Embryonic facial prominence (tissue), 1 donor: ENCODE results near the gene NOL12.

Experiments
- DNase-seq: peaks from one replicate; pipeline ENCODE4 v3.0.0-alpha.2; 2016; ENCODE audit errors: extremely low spot score

NOL12 gene

GRCh38 chr22:37659066-37659896 lies 26.9 kb upstream of the NOL12 start:
- no peak for DNase-seq

- DNase-seq = no peak
These were observed 26.0 kb upstream of the NOL12 start for GRCh38 chr22:37659897-37660708.

- no peak for DNase-seq
These were observed 25.5 kb upstream of the NOL12 start for GRCh38 chr22:37660709-37661045.

DNA sequence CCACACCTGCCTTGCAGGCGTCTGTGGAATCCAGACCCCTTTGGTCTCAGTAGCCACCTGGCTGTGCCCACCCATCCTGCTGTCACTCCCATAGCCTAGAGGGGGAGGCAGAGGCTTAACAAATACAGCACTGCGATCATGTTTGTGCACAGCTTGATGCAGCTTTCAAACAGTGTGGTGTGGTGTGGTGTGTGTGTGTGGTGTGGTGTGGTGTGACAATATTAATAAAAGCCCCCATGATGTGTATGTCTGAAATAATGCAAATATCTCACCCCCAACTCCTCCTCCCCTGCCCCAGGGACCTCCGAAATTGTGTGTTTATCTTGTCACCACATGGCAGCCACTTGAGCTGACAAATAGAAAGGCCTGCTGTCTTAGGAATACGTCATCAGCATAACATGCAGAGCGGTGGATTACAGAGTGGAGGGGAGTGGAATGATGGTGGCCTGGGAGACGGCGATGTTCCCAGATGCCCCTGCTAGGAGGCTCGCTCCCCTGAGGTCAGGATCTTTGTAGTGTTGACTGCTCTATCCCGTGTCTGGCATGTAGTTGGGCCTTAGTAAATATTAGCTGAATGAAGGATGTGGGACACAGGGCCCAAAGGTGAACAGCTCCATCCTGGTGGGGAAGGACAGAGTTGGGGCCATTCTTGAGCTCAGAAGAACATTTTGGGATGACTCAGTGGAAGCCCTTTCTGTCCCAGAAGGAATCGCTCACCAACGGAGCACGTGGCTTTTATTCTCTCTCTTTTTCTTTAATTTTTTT lies 24.8 kb upstream of the NOL12 start:
- DNase-seq = peak; percentile 67

GRCh38 chr22:37662039-37662438 lies 24.1 kb upstream of the NOL12 start:
- no peak for DNase-seq

- DNase-seq = no peak
These were observed 22.5 kb upstream of the NOL12 start for GRCh38 chr22:37663521-37664140.

GRCh38 chr22:37664249-37665101 lies 21.7 kb upstream of the NOL12 start:
- DNase-seq = no peak

- DNase-seq = no peak
These were observed 20.7 kb upstream of the NOL12 start for GRCh38 chr22:37665487-37665886.

- DNase-seq = no peak
These were observed 16.6 kb upstream of the NOL12 start for GRCh38 chr22:37669586-37669985.

- DNase-seq = no peak
These were observed 13.8 kb upstream of the NOL12 start for GRCh38 chr22:37672206-37672919.

- DNase-seq = no peak
These were observed 13.2 kb upstream of the NOL12 start for GRCh38 chr22:37672920-37673455.

- DNase-seq = no peak
These were observed 11.9 kb upstream of the NOL12 start for GRCh38 chr22:37674248-37674647.

- DNase-seq = peak; percentile 88
These were observed 10.9 kb upstream of the NOL12 start, which contains the start of gene LGALS1 for GRCh38 chr22:37674951-37675929. Gene LGALS1 (plus strand): TSS chr22:37675636. CDS start chr22:37675703, 67 bp downstream.

GRCh38 chr22:37675930-37676735 lies 10.0 kb upstream of the NOL12 start:
- DNase-seq = no peak

- peak; percentile 87 for DNase-seq
These were observed 9.2 kb upstream of the NOL12 start for GRCh38 chr22:37676736-37677492.

DNA sequence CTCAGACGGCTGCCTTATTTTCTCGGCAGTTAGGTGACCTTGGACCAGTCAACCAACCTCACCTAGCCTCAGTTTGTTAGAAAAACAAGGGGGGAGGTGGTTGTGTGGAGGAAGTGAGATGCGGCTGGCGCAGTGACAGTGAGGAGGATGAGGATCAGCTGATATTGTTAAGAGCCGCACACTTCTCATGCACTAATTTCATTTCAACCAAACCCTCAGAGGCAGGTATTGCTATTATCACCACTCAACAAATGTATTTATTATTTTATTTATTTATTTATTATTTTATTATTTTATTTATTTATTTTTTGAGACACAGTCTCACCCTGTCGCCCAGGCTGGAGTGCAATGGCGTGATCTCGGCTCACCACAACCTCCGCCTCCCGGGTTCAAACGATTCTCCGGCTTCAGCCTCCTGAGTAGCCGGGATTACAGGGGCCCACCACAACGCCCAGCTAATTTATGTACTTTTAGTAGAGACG lies 8.6 kb upstream of the NOL12 start:
- no peak for DNase-seq

DNA sequence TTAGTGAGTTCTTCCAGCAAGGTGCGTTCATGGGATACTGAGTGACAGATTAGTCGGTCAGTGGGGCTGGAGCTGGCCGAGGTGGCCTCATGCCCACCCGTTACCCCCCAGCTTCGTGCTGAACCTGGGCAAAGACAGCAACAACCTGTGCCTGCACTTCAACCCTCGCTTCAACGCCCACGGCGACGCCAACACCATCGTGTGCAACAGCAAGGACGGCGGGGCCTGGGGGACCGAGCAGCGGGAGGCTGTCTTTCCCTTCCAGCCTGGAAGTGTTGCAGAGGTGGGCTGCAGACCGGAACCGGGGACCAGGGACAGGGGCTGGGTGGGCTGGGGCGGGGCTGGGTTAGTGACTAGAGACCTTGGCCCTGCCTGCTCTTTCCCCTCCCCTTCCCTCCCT lies 7.8 kb upstream of the NOL12 start:
- DNase-seq = no peak
